ENCODE measurements around the gene OPCML. TPM values are rescaled to one million over a fixed set of nuclear protein-coding genes. Genes with fewer than 3 reads are reported as not detected.

Gene OPCML
- polyA plus RNA-seq, 1 donor (not counting 4 experiments of a cell fraction or from before 2014, with no cell fraction given) = 0.04 TPM

- no peak for TF ChIP-seq EZH2 (IDR thresholded peaks at IDR 0.05; ENCODE audit: low read length)
- no peak for TF ChIP-seq CTCF (optimal IDR thresholded peaks at IDR 0.05 in 1 of 3, IDR thresholded peaks at IDR 0.05 in 1 of 3, conservative IDR thresholded peaks at IDR 0.05 in 1 of 3; ENCODE audit: extremely low read depth in 1 of 3, insufficient read depth in 2 of 3, low read length in 3 of 3)
- DNase-seq (ENCODE audit: low read depth, low spot score) = no peak
- Histone ChIP-seq H3K9me1 (ENCODE audit: control insufficient read depth, extremely low read depth, insufficient read depth, low read length) (no peaks in the 10 kb centered on the region), H3K4me3 (ENCODE audit: control insufficient read depth in 2 of 3, extremely low read depth in 1 of 3, insufficient read depth in 2 of 3, low read depth in 1 of 3, low read length in 3 of 3) (no peak overlapping the region), H3K9me3 (ENCODE audit: control insufficient read depth, low read depth, low read length) (no peaks in the 10 kb centered on the region), H3K9ac (ENCODE audit: control insufficient read depth, extremely low read depth, insufficient read depth, low read length) (no peak overlapping the region), H3K4me2 (ENCODE audit: control insufficient read depth, extremely low read depth, insufficient read depth, low read depth, low read length) (no peak overlapping the region), H3K4me1 (ENCODE audit: control insufficient read depth, extremely low read depth, insufficient read depth, low read length) (no peaks in the 10 kb centered on the region), H3K79me2 (ENCODE audit: control insufficient read depth, insufficient read depth, low read length) (no peaks in the 10 kb centered on the region), H3K36me3 (ENCODE audit: control insufficient read depth in 2 of 2, extremely low read depth in 1 of 2, insufficient read depth in 2 of 2, low read length in 2 of 2) (no peaks in the 10 kb centered on the region), H3K27me3 (ENCODE audit: control insufficient read depth, extremely low read depth, insufficient read depth, low read length) (no peaks in the 10 kb centered on the region), H2AFZ (ENCODE audit: control insufficient read depth, low read length) (no peak overlapping the region), H3K27ac (ENCODE audit: control insufficient read depth, insufficient read depth, low read length) (no peak overlapping the region), H4K20me1 (ENCODE audit: control insufficient read depth, extremely low read depth, insufficient read depth, low read length) (no peaks in the 10 kb centered on the region)
- dilution Hi-C loops (cut with MboI; ENCODE audit: extremely low pct_ligation_motif_present, low sequenced_read_pairs) = no loop called here
- no peak for FAIRE-seq
Measured at GRCh38 chr11:132704781-132705375, 827.4 kb downstream of the OPCML start.

GRCh38 chr11:132692891-132693290 lies 839.4 kb downstream of the OPCML start:
- TF ChIP-seq CTCF (optimal IDR thresholded peaks at IDR 0.05 in 1 of 3, IDR thresholded peaks at IDR 0.05 in 1 of 3, conservative IDR thresholded peaks at IDR 0.05 in 1 of 3; ENCODE audit: extremely low read depth in 1 of 3, insufficient read depth in 2 of 3, low read length in 3 of 3) (no peak), EZH2 (IDR thresholded peaks at IDR 0.05; ENCODE audit: low read length) (no peak)
- H3K27ac ChIP-seq (ENCODE audit: control insufficient read depth, insufficient read depth, low read length) = no peak overlapping the region
- H4K20me1 ChIP-seq (ENCODE audit: control insufficient read depth, extremely low read depth, insufficient read depth, low read length) = no peaks in the 10 kb centered on the region
- no peak overlapping the region for H2AFZ ChIP-seq (ENCODE audit: control insufficient read depth, low read length)
- H3K9ac ChIP-seq (ENCODE audit: control insufficient read depth, extremely low read depth, insufficient read depth, low read length) = no peak overlapping the region
- H3K4me3 ChIP-seq (ENCODE audit: control insufficient read depth in 2 of 3, extremely low read depth in 1 of 3, insufficient read depth in 2 of 3, low read depth in 1 of 3, low read length in 3 of 3) = no peak overlapping the region
- no peaks in the 10 kb centered on the region for H3K36me3 ChIP-seq (ENCODE audit: control insufficient read depth in 2 of 2, extremely low read depth in 1 of 2, insufficient read depth in 2 of 2, low read length in 2 of 2)
- H3K9me1 ChIP-seq (ENCODE audit: control insufficient read depth, extremely low read depth, insufficient read depth, low read length) = no peaks in the 10 kb centered on the region
- H3K9me3 ChIP-seq (ENCODE audit: control insufficient read depth, low read depth, low read length) = no peaks in the 10 kb centered on the region
- dilution Hi-C loops (cut with MboI; ENCODE audit: extremely low pct_ligation_motif_present, low sequenced_read_pairs) = no loop called here
- H3K27me3 ChIP-seq (ENCODE audit: control insufficient read depth, extremely low read depth, insufficient read depth, low read length) = no peaks in the 10 kb centered on the region
- H3K4me2 ChIP-seq (ENCODE audit: control insufficient read depth, extremely low read depth, insufficient read depth, low read depth, low read length) = no peak overlapping the region
- no peaks in the 10 kb centered on the region for H3K4me1 ChIP-seq (ENCODE audit: control insufficient read depth, extremely low read depth, insufficient read depth, low read length)
- no peak for DNase-seq (ENCODE audit: low read depth, low spot score)
- FAIRE-seq = no peak
- no peaks in the 10 kb centered on the region for H3K79me2 ChIP-seq (ENCODE audit: control insufficient read depth, insufficient read depth, low read length)

Measured in keratinocyte (primary cell).